Hepatic stellate cell (primary cell): ENCODE data around the gene BID.
A peak's percentile ranks its signal among the peaks of the same experiment; 100 is the strongest.

Experiments used
- DNase-seq: peaks from one replicate; pipeline ENCODE4 v3.0.0; 2011; ENCODE audit warnings: low spot score

BID gene

DNA sequence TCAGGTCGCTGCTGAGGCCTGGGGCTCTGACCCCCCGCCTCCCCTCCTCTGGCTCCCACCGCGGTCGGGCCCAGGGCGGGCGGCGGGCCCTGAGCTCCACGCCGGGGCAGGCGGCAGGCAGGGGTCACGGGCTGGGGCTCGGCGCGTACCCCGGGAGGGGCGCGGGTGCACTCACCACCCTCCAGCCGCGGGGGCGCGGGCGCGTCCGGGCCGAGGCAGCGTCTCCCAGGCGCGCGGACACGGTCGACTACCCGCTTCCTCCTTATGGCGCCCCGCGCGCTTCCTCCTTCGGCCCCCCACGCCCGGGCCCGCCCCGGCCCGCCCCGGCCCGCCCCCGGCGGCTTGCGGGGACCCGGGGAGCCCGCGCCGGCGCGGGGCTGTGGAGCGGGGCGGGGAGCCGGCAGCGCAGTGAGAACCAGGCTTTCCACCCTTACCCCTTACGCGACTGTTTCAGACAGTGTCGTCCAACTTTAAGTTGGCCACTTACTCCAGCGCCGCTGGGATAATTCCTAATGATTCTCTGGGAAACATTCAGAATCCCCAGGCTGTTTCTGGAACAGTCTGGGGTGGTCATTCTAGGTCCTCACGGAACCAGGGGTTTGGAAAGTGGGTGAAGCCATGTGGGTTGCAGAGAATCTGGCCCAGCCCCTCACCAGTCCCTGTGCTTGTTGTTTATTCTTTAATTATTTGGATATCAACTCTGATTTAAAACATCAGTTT lies at the start of gene BID:
BID (minus strand) TSS at position 264 of the 720 bp plus-strand sequence. CDS start 24,353 bp downstream, outside the sequence.
- peak; percentile 50 for DNase-seq

DNA sequence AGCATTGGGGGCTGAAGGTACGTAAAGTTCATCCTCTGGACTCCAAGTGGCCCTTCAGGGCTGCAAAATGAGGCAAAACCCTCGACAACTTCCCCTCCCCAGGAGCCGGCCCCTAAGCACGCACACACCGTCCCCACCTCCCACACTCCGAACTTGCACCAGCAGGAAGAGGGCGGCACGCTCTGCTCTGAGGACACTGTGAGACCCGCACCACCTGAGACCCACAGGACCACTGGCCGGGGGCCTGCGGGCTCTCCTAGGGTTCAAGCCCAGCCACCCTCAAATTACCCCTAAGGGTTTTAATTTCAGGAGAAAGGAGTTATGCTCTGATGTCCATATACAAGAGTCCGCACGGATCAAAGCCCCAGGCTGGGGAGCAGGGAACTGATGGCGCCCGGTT lies 49.7 kb upstream of the BID start:
- no peak for DNase-seq

DNA sequence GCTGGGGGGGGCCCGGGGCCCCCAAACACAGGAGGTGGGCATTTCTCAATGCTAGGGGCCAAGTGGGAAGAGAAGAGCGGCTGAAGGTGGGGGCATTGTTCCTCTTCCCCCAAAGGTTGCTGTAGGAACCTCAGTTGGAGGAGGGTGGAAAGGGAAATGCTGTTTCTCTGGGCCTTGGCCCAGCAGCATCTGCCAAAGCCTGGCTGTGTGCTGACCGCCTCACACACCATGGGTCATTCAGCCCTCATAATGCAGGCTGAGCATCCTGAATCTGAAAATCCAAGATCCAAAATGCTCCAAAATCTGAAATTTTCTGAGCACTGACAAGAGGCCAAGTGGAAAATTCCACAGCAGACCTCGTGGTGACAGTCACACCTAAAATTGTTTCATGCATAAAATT lies 49.0 kb upstream of the BID start:
- DNase-seq: no peak

DNA sequence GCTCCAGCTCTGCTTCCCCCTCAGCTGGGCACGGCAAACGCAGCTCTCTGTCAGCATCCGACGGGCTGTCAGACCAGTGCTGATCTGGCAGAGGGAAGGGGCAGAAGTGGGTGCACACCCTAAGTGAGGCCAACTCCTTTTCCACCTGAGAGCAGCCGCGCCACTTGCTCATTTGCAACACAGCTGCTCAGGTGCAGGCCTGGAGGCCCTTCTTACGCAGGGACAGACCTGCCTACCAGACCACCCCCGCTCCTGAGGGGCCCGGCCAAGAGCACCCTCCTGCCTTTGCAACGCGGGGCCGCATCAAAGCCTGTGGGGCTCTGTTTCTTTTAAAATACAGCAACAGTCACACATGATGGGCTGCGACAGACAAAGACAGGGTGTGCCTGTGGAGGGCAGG lies 47.8 kb upstream of the BID start:
- DNase-seq: no peak

DNA sequence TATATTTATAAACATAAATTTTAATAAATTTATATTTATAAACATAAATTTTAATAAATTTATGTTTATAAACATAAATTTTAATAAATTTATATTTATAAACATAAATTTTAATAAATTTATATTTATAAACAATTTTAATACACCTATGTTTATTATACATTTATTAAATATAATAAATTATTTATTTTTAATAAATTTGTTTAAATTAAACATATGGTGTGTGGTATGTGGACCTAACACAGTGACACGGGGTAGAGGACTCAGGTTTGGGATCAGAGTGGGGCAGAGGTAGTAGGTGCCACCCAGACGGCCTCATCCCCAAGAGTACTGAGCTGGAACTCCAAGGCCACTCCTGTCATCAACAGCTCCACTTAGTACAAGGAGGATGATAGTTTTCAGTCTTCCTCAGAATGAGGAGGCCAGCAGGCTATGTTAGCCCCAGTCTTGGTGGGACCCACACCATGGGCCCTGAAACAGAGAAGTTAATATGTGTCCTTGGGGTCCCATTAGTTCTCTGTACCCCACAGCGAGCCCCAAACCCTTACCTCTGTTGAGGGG lies 46.7 kb upstream of the BID start:
- no peak for DNase-seq

DNA sequence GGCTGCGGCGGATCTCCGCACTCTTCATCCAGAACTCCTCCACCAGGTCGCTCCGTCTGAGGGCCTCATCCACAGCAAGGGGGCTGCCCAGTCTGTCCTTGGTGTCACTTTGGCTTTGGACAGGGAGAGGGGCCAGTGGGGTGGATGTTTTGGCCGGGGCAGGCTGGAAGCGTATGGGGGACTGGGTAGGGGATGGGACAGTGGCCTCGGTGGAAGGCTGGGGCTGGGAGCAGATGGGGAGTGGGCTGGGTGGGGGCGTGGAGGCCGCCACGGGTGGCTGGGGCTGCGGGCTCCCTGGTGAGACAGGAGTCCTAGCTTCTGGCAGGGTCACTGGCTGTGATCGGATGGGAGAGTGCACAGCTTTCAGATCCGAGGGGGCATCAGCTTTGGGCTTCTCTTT lies 44.4 kb upstream of the BID start:
- no peak for DNase-seq

DNA sequence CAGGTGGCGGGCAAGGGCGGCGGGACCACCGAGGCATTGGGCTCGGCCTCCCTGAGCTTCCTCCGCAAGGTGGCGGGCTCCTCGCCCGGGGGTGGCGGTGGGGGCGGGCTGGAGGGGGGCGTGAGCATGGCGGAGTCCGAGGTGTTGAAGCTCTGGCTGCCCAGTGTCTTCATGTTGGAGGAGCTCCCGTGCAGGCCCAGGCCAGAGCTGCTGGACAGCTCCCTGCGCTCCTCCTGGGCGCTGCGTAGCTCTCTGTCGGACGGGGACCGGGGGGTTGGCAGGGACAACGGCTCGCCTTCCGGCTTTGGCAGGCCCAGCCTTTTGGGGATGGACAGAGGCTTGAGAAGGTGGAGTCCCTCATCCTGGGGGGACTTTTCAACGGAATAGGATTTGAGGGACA lies 43.9 kb upstream of the BID start:
- DNase-seq: no peak

DNA sequence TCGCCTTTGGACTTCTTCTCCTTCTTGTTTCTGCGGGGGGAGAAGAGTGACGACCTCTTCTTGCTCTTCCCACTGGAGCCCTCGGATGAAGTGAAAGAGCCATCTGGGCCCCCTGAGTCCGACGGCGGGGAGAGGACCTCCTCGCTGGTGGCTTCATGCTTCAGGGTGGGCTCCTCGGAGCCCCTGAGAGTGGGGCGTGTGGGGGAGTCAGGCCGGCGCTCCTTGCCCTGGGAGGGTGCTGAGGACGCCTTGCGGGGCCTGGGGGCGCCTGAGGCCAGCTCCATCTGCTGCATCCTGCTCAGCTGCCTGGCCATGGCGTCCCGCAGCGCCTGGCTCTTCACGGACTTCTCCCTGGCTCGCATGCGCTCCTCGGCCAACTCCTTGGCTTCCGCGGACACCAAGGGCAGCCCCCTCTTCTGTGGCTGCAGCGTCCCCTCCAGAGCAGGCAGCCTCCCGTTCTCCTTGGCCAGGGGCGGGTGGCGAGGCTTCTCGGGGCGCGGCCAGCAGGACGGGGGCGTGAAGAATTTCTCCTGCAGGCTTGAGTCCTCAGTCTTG lies 43.3 kb upstream of the BID start:
- no peak for DNase-seq

DNA sequence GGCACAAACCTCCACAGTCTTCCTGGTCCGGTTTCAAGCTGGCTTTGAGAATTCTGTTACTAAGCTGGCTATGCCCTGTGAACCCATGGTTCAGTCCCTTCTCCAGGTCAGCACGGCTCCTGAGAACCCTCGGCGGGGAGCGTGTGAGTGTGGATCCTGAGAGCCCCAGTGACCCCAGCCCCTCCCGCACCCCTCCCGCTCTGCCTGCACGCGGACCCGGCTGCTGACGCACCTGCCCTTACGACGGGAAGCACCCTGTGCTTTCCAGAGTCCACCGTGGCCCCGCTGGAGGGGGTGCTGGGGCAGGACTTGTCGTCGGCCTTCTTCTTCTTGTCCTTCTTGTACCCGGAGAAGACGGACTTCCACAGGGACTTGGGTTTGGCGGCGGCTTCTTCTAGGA lies 42.8 kb upstream of the BID start:
- DNase-seq: no peak

DNA sequence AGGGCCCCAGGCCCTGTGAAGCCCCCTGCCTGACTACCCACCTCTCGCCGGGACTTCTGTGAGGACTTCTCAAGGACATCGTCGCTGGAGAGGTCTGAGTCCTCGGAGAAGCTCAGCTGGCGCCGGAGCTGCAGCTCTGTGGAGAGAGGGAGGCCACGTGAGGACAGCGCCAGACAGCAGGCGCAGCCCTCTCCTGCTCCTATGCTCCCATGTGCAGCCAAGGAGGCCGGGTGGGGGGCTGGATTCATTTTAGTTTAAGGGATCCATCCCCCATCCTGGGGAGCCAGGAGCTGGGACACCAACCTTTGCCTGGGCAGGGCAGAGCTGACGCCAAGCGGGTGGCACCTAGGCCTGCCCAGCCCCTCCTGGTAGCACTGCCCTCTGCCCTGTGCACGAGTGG lies 42.4 kb upstream of the BID start:
- DNase-seq: no peak

DNA sequence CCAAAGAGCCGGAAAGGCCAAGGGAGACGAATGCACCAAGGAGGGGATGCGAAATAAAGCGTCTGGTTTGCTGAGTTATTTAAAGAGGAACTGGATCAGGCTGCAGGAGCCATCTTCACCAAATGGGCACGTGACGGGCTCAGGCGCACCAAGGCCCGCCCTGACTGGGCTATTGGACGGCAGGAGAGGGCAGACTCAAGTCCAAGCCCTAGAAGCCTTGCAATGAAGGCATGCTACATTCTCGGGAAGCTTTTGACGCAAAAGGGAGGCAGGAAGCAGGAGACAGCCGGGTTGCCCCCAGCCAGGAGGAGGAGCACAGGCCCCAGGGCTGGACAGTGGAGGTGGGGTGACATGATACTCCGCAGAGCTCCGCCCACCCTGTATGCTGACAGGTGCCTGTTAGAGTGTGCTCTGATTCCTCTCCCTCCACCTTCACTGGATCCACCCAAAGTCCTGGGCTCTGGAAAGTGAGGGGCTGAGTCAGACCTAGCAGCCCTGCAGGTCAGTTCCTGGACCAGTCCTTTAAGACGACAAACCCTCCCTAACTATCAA lies 41.5 kb upstream of the BID start:
- DNase-seq: no peak

DNA sequence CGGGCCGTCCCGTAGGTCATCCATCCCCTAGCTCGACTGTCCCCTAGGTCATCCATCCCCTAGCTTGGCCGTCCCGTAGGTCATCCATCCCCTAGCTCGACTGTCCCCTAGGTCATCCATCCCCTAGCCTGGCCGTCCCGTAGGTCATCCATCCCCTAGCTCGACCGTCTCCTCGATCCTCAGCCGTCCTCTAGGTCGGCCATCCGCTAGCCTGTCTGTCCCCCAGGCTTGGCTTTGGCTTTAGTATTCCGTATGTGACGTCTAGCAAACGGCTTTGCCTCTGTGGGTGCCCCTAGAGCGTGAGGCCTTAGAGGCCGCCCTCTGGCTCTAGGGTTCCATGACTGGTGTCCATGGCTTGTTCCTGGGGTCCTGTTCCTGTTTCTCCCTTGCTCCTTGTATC lies 40.6 kb upstream of the BID start:
- DNase-seq: no peak

DNA sequence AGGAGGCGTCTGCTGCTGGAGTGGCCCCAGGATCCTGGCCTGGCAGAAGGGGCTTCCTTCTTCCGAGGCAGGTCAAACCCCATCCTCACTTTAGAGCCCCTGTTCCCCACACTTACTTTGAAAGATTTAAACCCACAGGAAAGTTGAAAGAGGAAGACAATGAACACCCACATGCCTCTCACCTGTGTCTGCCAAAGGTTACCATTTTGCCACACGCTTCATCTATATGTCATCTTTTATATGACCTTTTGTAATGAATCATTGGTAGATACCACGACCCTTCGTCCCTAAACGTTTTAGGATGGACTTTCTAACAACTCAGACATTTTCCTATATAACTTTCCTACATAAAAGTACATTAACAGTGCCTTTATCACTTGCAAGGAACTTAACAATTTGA lies 39.8 kb upstream of the BID start:
- no peak for DNase-seq

DNA sequence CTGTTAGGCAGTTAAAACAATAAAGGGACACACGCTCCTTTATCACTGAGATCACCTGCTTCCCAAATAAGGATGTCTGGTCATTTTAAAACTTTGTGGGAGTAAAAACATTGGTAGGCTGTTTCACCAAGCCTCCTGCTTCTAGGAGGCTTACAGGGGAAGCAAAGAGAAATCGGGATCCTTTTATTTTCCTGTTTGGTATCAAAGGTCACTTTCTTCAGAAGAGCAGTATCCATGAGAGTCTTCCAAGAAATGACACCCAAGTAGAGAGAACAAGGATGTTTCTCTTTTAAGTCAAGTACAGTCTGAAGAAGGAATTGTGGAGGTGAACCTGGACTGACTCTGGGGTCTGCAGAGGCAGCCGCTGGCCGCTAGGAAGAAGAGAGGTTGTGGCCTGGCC lies 36.9 kb upstream of the BID start:
- no peak for DNase-seq

DNA sequence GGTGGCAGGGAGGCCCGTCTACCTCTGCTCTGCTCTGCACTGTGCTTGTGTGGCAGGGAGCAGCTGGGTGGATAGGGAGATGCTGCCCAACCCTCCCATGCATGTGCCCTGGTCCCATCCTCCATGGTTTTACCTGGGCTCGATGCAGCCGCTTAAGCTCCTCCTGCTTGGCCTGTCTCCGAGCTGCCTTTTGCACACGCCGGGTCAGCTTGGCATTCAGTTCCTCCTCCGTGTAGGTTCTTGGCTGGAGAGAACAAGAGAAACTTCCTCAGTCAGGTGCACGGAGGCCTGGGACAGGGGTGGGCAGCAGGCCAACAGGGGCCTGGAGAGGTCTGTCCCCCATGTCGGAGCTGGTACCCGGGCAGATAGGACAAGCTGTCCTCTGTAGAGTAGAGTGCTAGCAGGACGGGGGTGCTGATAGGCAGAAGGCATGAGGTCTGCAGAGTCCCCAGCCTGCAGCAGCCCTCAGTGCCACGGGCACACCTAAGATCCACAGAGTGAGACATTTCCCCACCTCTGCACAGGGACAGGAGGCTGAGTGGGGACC lies 36.4 kb upstream of the BID start:
- DNase-seq: no peak

DNA sequence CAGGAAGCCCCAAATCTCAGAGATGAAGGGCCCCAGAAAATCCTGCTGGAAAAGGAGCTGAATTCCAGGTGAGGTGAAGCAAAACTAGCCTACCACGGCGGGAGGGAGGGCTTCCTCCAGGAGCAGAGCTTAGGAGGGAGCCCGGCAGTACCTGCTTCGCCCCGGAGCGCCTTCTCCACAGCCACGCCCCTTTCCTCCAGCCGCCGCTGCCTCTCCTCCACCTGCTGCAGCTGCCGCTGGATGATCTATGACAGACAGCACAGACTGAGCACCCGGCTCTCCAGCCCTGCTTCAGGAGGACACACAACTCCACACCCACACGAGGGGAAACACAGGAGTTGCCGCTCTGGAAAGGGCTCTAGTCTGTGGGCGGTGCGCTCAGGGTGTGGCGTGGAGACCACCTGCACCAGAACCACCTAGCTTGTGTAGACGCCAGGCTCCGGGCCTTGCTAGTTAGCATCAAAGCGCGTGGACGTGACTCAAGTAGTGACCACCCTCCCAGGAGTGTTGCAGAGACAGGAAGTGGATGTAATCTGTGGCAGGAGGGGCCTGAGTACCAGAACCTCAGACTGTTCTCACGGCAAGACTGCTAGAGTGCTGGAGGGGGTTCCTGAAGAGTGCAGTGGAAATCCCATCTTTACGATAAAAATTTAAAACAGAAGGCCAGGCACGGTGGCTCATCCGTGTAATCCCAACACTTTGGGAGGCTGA lies 34.6 kb upstream of the BID start:
- DNase-seq: no peak

DNA sequence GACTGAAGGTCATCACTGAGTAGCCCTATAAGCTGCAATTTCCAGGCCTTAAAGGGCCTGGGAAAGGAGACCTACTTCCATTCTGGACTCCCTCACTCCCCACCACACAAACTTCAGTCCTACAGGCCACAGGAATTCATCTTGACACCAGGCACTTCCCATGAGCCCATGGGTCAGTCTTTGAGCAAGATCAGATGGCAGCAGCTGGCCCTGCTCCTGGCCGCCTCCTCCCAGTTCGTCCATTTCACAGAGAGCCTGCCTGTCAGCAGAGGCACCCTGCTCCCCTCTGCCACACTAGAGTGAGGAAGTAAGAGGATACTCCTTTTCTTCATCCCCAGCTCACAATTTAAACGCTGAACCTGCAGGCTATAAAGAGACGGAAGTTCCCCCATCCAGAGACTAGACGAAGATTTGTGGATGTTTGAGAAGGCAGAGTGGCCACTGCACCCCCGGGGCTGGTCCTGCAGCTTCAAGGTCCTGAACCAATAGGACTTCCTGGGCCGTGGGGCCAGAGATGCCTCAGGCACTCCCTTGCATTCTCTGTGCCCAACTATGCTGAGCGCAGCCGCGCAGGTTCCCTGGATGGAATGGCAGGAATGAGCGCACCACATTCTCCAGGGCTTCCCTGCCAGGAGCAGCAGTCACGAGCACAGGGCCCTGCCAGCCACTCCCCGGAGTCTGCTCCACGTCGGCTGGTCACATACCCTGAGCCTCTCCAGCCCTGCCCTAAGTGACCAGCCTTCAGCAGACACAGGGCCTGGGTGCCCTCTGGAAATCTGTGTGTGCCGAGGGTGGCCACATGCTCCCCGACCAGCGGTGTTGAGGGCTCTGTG lies 33.5 kb upstream of the BID start:
- peak; percentile 46 for DNase-seq

DNA sequence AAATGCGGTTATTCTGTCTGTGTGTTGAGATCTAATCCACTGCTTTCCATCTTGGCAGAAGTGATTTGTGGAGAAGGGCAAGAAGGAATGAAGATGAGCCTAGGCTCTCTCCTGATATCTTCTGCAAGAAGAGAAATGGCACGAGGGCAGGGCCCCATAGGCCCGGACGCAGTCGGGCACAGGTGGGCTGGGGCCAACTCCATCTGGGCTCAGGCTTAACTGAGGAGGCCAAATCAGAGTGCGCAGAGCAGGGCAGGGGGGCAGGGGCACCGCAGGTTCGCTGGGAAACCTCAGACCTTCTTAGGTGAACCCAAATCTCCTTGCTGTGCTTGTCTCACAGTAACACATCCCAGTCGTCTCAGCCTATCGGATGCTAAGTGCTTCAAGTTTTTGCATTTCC lies 32.8 kb upstream of the BID start:
- DNase-seq: no peak

DNA sequence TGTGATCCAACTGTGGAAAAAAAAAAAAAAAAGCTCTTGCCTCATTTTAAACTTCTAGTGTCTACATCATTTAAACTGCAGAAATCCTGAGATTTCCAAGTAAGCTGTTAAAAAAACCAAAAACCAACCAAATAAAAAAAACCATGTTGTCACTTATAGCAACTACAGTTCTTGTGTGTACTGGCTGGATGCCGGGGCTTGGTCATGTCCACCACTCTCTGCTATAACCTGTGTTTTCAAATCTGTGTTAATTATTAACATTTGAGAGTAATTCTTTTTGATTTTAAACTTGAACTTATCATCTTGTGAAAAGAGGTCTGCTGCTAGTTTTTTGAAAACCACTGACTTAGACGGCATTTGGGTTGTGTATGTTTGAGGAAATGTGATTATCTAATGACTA lies 32.2 kb upstream of the BID start:
- no peak for DNase-seq

DNA sequence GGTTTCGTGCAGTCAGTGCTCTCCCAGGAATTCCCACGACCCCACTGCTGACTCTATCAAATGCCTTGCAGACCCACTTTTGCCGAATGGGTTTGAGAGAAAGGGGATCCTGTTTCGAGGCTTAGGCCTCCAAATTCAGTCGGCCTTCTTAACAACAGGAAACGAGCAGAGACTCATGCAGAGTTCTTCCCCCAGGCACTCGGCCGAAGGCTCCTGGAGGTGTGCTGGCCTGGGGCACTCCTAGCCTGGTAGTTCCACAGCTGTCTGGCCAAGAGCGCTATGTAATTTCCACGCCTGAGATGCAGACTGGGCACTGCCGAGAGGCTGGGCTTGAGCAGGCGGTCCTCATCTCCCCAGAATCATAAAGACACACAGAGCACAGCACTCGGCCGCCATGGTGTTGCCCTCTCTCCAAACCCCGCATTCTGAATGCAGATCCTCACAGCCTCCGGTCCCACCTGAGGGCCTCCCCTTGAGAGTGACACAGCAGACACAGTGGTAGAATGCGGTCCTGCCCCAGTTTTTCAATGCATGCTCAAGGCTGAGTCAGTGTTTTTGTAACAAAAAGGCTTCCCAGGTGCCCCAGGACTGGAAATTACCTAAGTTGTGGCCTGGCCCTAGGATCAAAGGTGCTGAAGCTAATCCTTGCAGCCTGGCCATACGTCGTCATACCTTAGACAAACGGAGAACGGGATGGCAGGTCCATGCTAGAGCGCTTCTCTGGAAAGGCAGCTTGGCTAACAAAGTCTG lies 30.2 kb upstream of the BID start:
- DNase-seq: no peak
